Stimulated activated CD4-positive, alpha-beta T cell treated with anti-CD3 and anti-CD28 coated beads, Interleukin-2, amount 100 ng/mL, for 4 hours (primary cell): ENCODE measurements around the gene MTA2.

Source experiments
- DNase-seq: peaks from one replicate; pipeline ENCODE4 v3.0.0-alpha.2; 2020; ENCODE audit warnings: low read depth

The MTA2 gene

DNA sequence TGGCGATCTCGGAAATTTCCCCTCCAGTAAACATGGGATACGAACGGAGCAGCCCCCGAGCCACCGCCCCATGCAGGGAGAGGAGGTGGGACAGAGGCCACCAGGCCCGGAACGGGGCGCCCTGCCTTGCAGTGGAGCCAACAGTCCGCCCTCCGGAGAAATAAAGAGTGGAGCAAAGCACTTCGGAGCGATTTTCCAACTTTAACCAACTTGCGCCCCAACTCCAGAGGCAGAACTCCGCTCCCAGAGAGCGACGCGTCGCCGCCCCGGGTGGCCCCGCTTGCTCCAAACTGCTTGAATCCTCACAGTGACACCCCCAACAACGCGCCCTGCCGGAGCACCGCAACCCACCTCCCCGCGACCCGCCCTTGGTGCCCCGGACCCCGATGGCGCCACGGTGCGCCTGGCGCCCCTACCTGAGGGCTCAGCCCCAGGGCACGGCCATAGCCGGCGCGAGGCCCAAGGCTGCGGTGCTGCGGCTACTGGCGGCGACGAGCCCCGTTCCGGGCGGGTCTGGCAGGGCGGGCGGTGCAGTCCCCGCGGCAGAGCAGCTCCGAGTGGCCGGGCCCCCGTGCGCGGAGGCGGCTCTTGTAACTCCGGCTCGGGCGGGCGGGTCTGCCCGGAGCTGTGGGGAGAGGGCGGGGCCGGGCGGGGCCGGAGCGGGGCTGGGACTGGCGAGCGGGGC, 55.3 kb downstream of the MTA2 start, which contains the start of gene AHNAK:
TSS of gene AHNAK (minus strand) at position 563 of the 685 bp plus-strand sequence. CDS start 10,708 bp downstream, outside the sequence.
- no peak for DNase-seq

DNA sequence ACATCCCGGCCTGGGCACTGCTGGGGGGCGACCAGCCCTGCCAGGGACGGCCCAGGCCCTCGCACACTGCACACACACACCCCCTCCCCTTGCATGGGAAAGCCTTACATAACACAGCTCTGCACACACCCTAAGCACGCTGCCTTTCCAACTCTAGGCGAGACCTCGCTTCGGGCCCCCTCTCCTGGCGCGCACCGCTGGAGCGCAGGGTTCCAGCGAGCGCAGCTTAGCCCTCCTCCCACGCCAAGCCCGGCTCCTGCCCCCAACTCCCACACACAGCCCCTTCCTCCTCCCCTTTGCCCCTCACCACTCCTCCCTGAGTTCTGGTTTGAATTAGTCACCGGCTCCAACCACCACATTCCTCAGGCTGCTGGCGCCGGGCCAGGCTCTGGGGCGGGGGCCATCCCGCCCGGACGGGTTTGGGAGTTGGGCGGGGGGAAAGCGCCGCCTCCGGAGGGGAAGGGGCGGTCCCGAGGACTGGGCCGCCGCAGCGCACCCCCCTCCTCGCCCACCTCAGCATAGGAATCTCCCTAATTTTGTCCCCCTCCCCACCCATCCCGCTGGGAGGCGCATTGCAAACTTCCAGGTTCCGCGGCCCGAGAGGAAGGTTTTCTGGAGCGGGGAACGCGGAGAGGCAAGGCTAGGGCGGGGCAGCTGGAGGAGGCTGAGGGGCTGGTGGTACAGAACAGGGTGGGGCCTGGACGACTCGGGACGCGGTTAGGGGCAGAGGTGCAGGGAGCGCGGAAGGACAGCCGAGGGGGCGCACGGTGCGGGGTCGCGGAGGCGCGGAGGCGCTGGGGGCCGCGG, 56.0 kb downstream of the MTA2 start:
- peak; percentile 72 for DNase-seq

DNA sequence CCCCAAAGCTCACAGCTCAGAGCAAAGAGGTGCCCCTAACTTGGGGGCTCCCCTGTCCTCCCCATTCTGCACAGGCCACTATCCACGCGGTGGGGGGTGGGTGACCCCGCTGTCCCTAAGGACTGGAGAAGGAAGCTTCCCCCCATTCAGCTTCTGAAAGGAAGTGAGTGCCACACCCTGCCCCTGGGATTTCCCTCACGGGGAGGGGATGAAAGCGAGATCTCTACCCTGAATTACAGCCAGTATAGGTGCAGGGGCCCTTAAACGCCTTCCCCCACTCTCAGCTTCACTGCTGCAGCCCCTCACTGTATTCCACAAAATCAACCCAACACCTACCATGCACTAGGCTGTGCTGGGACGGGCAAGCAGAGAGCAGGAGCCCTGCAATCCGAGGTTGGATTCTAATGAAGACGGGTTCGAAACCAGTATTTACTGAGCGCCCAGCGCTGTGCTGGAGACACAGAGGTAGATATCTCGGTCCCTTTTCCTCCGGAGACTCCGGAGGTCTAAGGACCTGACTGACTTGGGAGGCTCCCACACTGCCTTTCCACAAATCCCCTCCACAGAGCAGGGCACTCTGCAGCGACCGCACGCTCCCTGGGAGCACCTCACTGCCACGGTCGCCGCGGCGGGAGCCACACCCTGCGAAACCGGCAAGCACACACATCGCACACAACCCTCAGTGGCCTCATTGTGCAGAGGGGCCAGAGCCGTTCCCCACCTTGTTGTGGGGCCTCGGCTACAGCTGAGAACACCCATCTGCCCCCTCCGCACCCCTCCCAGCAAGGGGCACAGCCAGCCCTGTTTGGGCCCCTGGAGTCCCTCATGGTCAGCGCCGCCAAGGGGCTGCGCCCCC, 56.9 kb downstream of the MTA2 start:
- no peak for DNase-seq

DNA sequence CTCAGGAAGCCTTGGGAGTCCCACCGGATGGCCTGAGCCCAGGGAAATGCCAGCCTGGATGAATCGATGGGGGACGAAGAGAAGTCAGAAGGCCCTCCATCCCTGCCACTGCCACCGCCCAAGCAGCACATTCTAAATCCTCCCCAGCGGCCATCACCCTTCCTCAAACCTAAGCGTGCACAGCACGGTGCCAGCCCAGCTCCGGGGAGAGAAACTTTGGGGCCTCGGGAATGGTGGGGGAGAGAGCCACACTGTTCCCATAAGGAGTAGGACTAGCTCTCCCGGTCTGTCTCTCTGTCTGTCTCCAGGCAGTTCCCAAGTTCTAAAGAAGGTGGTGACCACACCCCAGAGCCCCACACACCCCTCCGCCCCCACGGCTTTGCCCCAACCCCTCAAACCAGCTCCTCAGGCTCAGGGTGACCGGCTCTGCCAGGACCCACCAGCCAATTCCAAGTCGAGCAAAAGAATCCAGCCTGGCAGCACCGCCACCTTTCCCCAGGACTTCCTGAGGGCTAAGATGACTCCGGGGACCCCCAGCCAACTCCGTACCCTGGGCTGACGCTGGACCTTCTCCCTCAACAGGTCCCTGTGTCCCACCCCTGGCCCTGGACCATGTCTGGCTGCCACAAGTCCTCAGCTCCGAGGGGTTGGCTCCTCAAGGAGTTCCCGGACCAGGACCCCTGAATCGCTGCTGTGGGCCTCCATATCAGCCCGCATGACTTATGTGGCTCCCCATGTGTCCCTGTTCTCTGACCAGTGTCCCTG, 57.8 kb downstream of the MTA2 start:
- DNase-seq: no peak
